Measurements from ENCODE around the gene PDE6G.

PDE6G gene

GRCh38 chr17:81687770-81688541 is 31.6 kb upstream of the PDE6G start:
- DNase-seq (ENCODE audit: low spot score), result no peak

DNA sequence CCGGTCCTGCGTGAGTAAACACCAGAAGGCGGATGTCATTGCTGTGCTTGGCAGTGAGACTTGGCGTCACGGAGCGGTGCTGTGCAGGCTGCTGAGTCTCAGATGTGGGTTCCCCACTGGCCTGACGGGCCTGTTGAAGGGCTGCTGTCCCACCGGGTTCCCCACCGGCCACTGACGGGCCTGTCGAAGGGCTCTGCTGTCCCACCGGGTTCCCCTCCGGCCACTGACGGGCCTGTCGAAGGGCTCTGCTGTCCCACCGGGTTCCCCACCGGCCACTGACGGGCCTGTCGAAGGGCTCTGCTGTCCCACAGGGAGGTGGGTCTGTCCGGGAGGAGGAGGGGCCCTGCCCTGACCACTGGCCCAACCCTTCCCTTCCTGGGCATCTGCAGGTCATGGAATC is 30.3 kb upstream of the PDE6G start:
- DNase-seq (ENCODE audit: low spot score), result no peak

- peak; percentile 46 for DNase-seq (ENCODE audit: low spot score)
Measured at GRCh38 chr17:81685108-81685507, 28.8 kb upstream of the PDE6G start.

DNA sequence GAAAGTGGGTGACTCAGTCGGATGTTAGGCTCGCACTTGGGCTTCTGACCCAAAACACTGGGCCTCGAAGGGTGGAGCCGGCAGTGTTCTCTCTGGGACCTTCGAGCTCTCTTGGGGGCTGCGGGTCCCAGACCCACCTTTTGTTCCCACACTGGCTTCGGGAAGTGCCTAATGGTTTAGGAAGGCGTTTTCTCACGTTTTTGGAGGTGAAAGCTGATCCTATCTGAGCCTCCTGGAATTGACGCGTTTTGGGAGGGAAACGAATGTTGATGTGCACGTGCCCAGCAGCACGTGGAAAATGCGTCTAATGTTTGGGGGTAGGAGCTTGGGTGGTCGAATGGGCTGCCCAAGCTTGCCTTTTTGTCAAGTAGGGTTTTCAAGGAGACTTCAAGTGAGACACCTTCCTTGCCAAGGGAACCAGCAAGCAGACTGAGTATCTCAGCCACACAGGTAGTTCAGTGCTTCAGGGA is 28.1 kb upstream of the PDE6G start:
- DNase-seq (ENCODE audit: low spot score), result peak; percentile 27

DNA sequence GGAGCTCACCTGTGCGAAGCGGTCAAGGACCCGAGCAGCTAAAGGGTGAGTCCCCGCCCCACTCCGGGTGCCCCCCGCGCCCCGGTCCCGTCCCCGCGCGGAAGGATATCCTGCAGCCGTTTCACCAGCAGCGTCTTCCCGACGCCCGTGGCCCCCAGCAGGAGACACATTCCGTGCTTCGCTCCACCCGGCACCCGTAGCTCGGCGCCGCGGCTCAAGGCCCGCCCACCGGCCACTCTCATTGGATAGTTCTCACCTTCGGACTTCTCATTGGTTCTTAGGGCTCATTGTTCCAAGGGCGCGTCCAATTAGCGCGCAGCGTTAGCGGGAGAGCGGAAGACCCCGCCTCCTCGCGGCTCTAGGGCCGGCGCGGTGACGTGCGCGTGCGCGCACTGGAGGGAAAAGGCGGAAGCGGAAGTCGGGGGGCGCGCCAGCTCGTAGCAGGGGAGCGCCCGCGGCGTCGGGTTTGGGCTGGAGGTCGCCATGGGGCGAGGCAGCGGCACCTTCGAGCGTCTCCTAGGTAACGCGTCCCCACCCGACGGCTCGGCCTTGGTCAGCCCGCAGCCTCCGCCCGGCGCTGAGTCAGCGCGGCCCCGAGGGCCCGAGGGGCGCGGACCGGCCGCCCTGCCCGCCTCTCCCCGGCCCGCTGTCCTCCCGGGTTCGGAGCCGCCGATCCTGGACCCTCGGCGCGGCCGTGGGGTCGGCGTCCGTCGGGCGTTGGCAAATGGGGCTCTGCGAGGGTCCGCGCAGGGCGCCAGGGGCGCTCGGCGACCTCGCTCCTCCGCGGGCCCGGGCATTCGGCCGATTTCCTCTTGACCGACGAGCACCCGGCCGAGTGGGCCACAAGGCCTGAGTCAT is 27.5 kb upstream of the PDE6G start, which contains the start of the genes ARL16 and HGS:
Gene ARL16 (minus strand): TSS at position 214 of the 858 bp plus-strand sequence. CDS start 44 bp downstream, at position 170.
Gene HGS (plus strand): TSS at position 428 of the 858 bp plus-strand sequence. CDS start 56 bp downstream, at position 484.
- peak; percentile 99 for DNase-seq (ENCODE audit: low spot score)

DNA sequence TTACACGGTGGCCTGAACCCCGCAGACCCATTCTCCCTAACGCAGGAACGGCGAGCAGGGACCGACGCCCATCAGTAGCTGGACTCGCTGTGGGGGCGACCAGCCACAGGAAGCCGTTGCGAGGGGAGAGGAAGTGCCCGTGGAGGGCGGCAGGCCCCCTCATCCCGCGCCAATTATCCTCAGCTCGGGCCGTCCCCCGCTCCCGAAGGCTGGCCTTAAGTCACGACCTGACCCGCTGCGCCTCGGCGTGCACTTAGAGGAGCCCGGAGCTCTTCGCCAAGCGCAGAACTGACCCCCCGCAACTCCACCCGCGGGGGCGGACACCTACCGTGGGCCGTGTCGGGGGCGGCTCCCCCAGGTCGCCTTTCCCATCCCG is 26.9 kb upstream of the PDE6G start:
- no peak for DNase-seq (ENCODE audit: low spot score)

DNA sequence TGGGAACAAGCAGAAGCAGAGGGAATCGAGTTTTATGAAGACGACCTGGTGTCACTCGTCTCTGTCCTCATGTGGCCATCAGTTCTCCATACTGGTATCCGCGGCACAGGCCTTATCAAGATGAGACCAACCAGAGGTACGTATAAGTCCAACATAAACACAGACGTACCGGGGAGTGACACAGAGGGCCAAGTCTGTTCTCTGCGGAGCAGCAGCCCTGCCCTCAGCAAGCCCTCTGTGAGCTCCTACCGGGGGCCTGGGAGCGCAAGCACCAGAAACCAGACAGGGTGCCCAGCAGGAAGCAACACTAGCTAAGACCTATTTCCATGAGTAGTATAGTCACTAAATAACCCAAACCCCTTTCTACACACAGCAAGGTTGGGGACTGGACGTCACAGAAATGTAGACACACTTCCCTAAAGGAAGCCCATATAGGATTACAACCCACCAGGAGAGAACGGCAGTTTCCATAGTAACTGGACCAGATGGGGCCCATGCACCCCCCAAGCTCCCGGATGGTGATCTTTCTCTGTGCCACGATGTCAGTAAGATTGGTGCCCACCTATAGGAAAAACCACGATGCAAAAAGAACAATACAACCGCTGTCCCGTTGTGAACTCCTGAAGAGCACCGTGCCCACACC is 26.3 kb upstream of the PDE6G start:
- no peak for DNase-seq (ENCODE audit: low spot score)

DNA sequence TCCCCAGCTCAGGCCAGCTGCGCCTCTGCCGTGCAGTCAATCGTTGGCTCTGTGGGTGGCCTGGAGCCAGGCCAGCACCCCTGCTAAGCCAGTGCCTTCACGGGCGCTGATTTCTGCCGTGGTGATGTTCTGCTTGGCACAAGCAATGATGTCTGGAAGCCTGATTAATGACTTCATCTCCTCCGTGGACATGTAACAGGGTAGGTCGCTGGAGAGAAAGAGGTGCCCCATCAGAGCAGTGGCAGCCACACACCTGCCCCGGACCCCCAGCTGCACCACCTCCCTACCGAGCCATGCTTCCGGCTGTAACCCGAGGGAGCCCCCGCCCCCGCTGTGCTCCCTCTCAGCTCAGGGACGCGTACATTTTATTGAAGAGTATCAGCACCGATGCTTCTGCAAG is 25.3 kb upstream of the PDE6G start:
- no peak for DNase-seq (ENCODE audit: low spot score)

GRCh38 chr17:81680150-81680549 is 23.8 kb upstream of the PDE6G start:
- DNase-seq (ENCODE audit: low spot score), result no peak

GRCh38 chr17:81676906-81677305 is 20.6 kb upstream of the PDE6G start:
- no peak for DNase-seq (ENCODE audit: low spot score)

DNA sequence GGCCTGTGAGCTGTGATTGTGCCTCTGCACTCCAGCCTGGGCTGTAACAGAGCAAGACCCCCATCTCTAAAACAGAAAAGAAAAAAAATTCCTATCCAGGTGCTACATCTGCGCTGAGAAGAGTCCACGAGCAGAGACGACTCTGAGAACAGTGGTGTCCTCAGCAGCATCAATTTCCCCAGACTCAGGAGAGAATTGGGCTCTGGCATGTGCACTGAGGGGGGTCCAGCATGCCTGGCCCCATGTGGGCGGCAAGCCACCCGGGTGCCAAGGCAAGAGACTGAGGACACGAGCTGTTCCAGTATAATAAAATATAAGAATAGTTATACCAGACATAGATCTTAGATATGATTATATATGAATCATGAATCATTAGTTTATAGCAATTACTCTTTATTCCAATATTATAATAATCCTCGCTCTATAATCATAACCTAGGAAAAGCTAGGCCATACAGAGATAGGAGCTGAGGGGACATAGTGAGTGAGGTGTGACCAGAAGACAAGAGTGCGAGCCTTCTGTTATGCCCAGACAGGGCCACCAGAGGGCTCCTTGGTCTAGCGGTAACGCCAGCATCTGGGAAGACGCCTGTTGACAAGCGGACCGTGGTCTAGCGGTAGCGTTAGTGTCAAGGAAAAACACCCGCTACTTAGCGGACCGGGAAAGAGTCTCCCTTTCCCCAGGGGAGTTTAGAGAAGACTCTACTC is 19.3 kb upstream of the PDE6G start:
- peak; percentile 40 for DNase-seq (ENCODE audit: low spot score)

DNA sequence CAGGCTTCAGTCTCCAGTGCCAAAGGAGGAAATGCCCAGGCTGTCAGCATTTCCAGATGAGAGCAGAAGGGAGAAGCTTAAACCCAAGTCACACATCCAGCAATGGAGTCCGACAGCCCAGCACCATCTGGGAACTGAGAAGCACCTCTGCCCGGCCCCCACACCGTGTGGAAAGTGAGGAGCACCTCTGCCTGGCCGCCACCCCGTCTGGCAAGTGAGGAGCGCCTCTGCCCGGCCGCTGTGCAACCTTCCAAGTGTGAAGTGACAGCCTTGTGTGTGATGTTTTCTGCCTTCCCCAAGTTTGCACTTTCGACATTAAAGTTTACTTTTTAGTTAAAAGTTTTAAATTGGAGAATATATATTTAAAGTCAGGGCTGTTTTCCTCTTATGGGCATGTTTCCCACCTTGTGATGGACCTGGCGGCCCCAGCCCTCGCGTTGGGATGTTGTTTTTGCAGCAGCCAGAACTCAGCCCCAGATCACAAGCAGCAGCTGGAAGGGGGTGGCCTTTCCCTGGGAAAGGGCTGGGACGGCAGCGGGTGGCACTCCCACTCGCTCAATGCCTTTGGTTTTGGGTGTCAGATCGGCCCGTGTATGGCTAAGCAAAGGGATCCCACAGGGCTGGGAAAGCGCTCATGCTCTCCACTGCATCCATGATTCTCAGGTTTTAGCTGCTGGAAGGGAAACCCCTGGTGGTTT is 17.4 kb upstream of the PDE6G start:
- no peak for DNase-seq (ENCODE audit: low spot score)

- DNase-seq (ENCODE audit: low spot score), result no peak
Measured at GRCh38 chr17:81672954-81673353, 16.6 kb upstream of the PDE6G start.

GRCh38 chr17:81672504-81672903 is 16.2 kb upstream of the PDE6G start:
- DNase-seq (ENCODE audit: low spot score), result no peak

DNA sequence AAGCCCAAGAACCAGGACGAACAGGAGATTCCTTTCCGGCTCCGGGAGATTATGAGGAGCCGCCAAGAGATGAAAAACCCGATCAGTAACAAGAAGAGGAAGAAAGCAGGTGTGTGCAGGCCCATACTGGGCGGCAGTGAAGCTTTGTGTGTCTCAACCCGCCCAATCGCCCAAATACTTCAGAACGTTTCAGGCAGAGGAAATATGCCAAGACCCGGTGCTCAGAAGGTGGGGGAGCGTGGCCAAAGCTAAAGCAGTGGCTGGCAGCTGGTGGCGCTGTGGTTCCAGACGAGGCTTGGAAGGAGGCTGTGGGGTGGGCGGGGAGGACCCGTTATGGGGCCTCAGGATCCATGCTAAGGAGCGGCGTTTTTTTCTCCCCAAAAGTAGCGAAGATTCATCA is 11.4 kb upstream of the PDE6G start:
- no peak for DNase-seq (ENCODE audit: low spot score)

GRCh38 chr17:81666342-81667191 is 10.2 kb upstream of the PDE6G start, which contains the start of the genes CCDC137 and OXLD1:
CCDC137 (plus strand) TSS chr17:81666737; CDS start chr17:81666767, 30 bp downstream.
OXLD1 (minus strand) TSS chr17:81666605; CDS start chr17:81666577, 28 bp downstream.
- peak; percentile 97 for DNase-seq (ENCODE audit: low spot score)

DNA sequence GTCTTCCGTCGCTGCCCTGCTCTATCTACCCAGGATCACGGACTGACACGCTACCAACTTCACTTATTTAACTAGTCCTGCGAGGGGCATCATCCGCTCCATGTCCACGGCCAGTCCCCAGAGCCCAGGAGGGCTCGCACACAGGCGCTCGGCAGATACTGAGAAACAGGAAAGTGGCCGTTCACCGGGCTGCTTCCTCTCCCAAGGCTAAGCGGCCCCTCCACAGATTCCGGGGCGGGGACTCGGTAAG is 9.7 kb upstream of the PDE6G start:
- DNase-seq (ENCODE audit: low spot score), result peak; percentile 22

DNA sequence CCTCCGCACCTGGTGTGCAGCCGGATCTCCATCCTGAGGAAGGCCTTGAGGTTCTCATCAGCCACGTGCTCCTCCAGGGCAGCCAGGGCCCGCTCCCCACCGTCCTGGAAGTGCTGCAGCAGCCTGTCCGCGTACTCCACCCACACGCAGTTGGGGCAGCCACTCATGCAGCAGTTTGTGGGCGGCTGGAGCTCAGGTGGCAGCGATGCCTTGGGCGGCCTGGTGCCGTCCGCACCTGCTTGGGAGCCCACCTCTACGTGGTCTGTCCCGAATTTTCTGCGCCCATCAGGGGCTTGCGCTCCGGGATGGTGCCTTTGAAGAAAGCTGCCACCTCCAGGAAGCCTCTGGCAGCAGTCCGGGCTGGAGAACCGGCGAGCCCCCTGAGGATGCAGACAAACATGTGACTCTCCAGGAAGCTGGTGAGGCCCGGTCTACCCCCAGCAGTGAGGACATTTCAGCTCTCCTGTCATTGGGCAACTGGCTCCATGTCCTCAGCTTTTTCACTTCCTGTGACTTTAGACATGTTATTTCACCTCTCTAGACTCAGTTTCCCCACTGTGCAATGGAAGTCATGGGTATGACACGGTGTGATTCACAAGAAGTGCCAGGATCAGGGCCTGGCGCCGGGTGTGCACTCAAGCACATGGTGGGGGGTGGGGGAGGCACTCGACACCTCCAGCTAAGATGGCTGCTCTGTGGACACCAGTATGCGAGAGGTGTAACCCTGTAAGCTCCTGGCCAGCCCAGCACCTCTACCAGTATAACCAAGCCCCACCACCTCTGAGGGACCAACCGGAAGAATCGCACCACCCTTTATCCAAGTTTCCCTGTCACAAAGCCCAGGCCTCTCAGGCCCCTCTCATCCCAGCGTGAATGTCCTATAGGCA is 9.1 kb upstream of the PDE6G start:
- DNase-seq (ENCODE audit: low spot score), result peak; percentile 67

- no peak for DNase-seq (ENCODE audit: low spot score)
Measured at GRCh38 chr17:81664051-81664470, 7.7 kb upstream of the PDE6G start.
